HepG2 (cell line): ENCODE measurements around the gene MYO15A. TPM values are rescaled to one million over a fixed set of nuclear protein-coding genes. Genes with fewer than 3 reads are reported as not detected.
A peak's percentile ranks its signal among the peaks of the same experiment; 100 is the strongest.

Experiments
- ARID2 ChIP-seq: sonication (generic); formaldehyde crosslinking; IDR thresholded peaks from 2 replicates; pipeline ENCODE4 v1.8.1; 2022; ENCODE audit warnings: mild to moderate bottlenecking, missing genetic modification reagents, borderline replicate concordance
- CEBPG ChIP-seq: IDR thresholded peaks from 2 replicates; pipeline ENCODE4 v1.6.1; 2016
- FOXK1 ChIP-seq: sonication (generic); formaldehyde crosslinking; IDR thresholded peaks from 2 replicates; pipeline ENCODE4 v1.4.0; 2020; ENCODE audit warnings: low read depth, missing genetic modification reagents, borderline replicate concordance
- HOXA3 ChIP-seq: sonication (generic); formaldehyde crosslinking; IDR thresholded peaks from 2 replicates; pipeline ENCODE4 v1.5.0; 2020; ENCODE audit warnings: missing genetic modification reagents
- HOXA5 ChIP-seq: sonication (generic); formaldehyde crosslinking; IDR thresholded peaks from 2 replicates; pipeline ENCODE4 v1.4.0; 2020; ENCODE audit warnings: missing genetic modification reagents
- KAT7 ChIP-seq: IDR thresholded peaks from 2 replicates; pipeline ENCODE4 v1.6.1; 2018; ENCODE audit warnings: borderline replicate concordance, missing compliant biosample characterization
- KLF9 ChIP-seq: IDR thresholded peaks from 2 replicates; pipeline ENCODE4 v1.6.1; 2016; ENCODE audit warnings: low read depth
- MIXL1 ChIP-seq: IDR thresholded peaks from 2 replicates; pipeline ENCODE4 v1.6.1; 2016
- MLLT10 ChIP-seq: sonication (generic); formaldehyde crosslinking; IDR thresholded peaks from 2 replicates; pipeline ENCODE4 v1.4.0; 2020; ENCODE audit warnings: missing genetic modification reagents
- NCOA1 ChIP-seq: sonication (generic); formaldehyde crosslinking; IDR thresholded peaks from 2 replicates; pipeline ENCODE4 v1.9.0; 2021; ENCODE audit warnings: missing genetic modification reagents
- PRMT3 ChIP-seq: sonication (generic); formaldehyde crosslinking; IDR thresholded peaks from 2 replicates; pipeline ENCODE4 v1.8.1; 2022; ENCODE audit warnings: low read depth, mild to moderate bottlenecking, moderate library complexity, missing genetic modification reagents, borderline replicate concordance
- SRF ChIP-seq: IDR thresholded peaks from 2 replicates; pipeline ENCODE4 v1.6.1; 2011; ENCODE audit warnings: mild to moderate bottlenecking, low read depth, low read length, moderate library complexity
- ZIK1 ChIP-seq: sonication (generic); formaldehyde crosslinking; IDR thresholded peaks from 2 replicates; pipeline ENCODE4 v1.5.0; 2020; ENCODE audit warnings: mild to moderate bottlenecking, low read depth, missing genetic modification reagents, borderline replicate concordance
- ZNF121 ChIP-seq: sonication (generic); formaldehyde crosslinking; IDR thresholded peaks from 2 replicates; pipeline ENCODE4 v1.5.0; 2020; ENCODE audit warnings: mild to moderate bottlenecking, missing genetic modification reagents
- ZNF446 ChIP-seq: sonication (generic); formaldehyde crosslinking; IDR thresholded peaks from 2 replicates; pipeline ENCODE4 v1.5.0; 2020; ENCODE audit warnings: mild to moderate bottlenecking, missing genetic modification reagents
- ZNF546 ChIP-seq: sonication (generic); formaldehyde crosslinking; conservative IDR thresholded peaks from 2 replicates; pipeline ENCODE4 v1.8.1; 2023; ENCODE audit warnings: mild to moderate bottlenecking, missing genetic modification reagents
- ZNF563 ChIP-seq: sonication (generic); formaldehyde crosslinking; IDR thresholded peaks from 2 replicates; pipeline ENCODE4 v1.8.0; 2022; ENCODE audit warnings: mild to moderate bottlenecking, moderate library complexity, missing genetic modification reagents
- ZNF747 ChIP-seq: sonication (generic); formaldehyde crosslinking; IDR thresholded peaks from 2 replicates; pipeline ENCODE4 v1.8.1; 2023; ENCODE audit warnings: missing genetic modification reagents, mild to moderate bottlenecking, borderline replicate concordance
- ZSCAN12 ChIP-seq: sonication (generic); formaldehyde crosslinking; IDR thresholded peaks from 2 replicates; pipeline ENCODE4 v1.9.0; 2021; ENCODE audit warnings: mild to moderate bottlenecking, missing genetic modification reagents
- polyA plus RNA-seq, 8 experiments: library from polyadenylated mRNA; depleted of rRNA in 3 of 8; stranded (reverse) in 7 of 8; unstranded in 1 of 8; fragments of >200 nt; fragmentation: Illumina TruSeq in 4 of 8; extraction: Trizol in 4 of 8; gene quantifications; 2 replicates each; pipeline versions ENCODE4 v1.2.1 to v1.2.3, GENCODE V29; 2011 to 2016; ENCODE audit warnings: low read depth in 4 of 8, missing spikeins in 1 of 8, mixed read lengths in 1 of 8; ENCODE audit not compliant: insufficient read depth in 1 of 8
- total RNA-seq, 5 experiments: library from RNA; depleted of rRNA; stranded (reverse); fragments of >200 nt; fragmentation: Illumina TruSeq; extraction: Trizol; gene quantifications; 2 replicates each; pipeline ENCODE4 v1.2.3, GENCODE V29; 2016; ENCODE audit warnings: low read depth in 1 of 5
- TF ChIP-seq, protein P1 (sequence below): sonication (generic); formaldehyde crosslinking; IDR thresholded peaks from 2 replicates; pipeline ENCODE4 v1.5.0; 2020; ENCODE audit warnings: missing genetic modification reagents
- TF ChIP-seq, protein P2 (sequence below): sonication (generic); formaldehyde crosslinking; IDR thresholded peaks from 2 replicates; pipeline ENCODE4 v1.4.0; 2020; ENCODE audit warnings: missing genetic modification reagents
- TF ChIP-seq, protein P3 (sequence below): sonication (generic); formaldehyde crosslinking; IDR thresholded peaks from 2 replicates; pipeline ENCODE4 v1.8.0; 2022; ENCODE audit warnings: mild to moderate bottlenecking, missing genetic modification reagents, borderline replicate concordance
- TF ChIP-seq, protein P4 (sequence below): IDR thresholded peaks from 2 replicates; pipeline ENCODE4 v1.6.1; 2018; ENCODE audit warnings: missing genetic modification reagents, mild to moderate bottlenecking, missing compliant biosample characterization
- TF ChIP-seq, protein P5 (sequence below): sonication (generic); formaldehyde crosslinking; conservative IDR thresholded peaks from 2 replicates; pipeline ENCODE4 v1.5.0; 2020; ENCODE audit warnings: missing genetic modification reagents

MYO15A gene
- total and polyA plus RNA-seq, 2 of the 13 experiments (the other 11 are each of a cell fraction or from before 2014, with no cell fraction given) = 0.07 to 0.20 TPM

DNA sequence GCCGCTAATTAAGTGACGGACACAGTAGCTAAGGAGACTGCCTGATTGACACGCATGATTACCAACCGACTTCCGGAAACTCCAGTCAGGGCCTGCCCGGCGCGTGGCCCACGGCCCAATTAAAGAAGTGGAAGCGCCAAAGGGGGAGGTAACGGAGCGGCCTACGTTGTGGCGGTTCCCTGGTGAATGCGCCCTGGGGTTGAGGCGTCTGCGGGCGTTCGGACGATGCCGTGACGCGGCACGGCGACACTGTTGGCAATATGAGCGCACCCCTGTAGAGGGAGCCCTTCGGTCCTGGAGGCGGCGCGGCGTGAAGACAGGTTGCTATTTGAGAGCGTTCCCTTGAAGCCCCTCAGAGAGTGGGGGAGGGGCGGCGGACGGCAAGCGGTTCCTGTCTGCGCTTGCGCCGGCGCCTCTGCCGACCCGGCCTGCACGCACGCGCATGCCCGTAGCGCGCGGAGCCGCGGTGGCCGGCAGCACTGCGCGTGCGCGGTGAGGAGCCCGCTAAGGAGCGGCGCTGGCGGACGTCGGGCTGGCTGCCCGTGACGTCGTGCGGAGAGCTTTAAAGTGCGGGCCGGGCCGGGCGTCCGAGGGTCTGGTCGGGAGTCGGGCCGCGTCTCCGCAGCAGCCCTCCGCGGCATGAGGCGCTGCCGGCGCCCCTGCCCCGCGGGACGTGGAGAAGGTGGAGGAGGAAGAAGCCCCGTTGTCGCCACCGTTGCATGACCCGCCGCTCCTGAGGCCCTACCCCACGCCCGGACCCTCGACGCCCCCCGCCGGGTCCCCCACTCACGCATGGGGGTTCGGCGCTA lies 75.0 kb downstream of the MYO15A start, which contains the start of gene ALKBH5 (continued):
- TF ChIP-seq, protein P1, sequence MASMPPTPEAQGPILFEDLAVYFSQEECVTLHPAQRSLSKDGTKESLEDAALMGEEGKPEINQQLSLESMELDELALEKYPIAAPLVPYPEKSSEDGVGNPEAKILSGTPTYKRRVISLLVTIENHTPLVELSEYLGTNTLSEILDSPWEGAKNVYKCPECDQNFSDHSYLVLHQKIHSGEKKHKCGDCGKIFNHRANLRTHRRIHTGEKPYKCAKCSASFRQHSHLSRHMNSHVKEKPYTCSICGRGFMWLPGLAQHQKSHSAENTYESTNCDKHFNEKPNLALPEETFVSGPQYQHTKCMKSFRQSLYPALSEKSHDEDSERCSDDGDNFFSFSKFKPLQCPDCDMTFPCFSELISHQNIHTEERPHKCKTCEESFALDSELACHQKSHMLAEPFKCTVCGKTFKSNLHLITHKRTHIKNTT (CRISPR knock-in tag) = no peak
- TF ChIP-seq, protein P2, sequence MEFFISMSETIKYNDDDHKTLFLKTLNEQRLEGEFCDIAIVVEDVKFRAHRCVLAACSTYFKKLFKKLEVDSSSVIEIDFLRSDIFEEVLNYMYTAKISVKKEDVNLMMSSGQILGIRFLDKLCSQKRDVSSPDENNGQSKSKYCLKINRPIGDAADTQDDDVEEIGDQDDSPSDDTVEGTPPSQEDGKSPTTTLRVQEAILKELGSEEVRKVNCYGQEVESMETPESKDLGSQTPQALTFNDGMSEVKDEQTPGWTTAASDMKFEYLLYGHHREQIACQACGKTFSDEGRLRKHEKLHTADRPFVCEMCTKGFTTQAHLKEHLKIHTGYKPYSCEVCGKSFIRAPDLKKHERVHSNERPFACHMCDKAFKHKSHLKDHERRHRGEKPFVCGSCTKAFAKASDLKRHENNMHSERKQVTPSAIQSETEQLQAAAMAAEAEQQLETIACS (CRISPR knock-in tag) = peak; percentile 82
- TF ChIP-seq ZSCAN12 (no peak), SRF (peak; percentile 35; the same call in 1 of the 2 replicates), PRMT3 (CRISPR knock-in tag) (no peak), ARID2 (CRISPR knock-in tag) (peak; percentile 44; the same call in 1 of the 2 replicates), ZNF563 (CRISPR knock-in tag) (peak; percentile 87; the same call in 1 of the 2 replicates), FOXK1 (CRISPR knock-in tag) (peak; percentile 43), ZIK1 (no peak), MIXL1 (CRISPR knock-in tag) (peak; percentile 97), CEBPG (CRISPR knock-in tag) (0 out of 2 replicates have a peak, but pooled peaks have one; percentile 11), KLF9 (no peak), KAT7 (CRISPR knock-in tag) (peak; percentile 63; the same call in 1 of the 2 replicates), ZNF747 (CRISPR knock-in tag) (peak; percentile 44; the same call in 1 of the 2 replicates), ZNF121 (CRISPR knock-in tag) (0 out of 2 replicates have a peak, but pooled peaks have one; percentile 18), ZNF446 (CRISPR knock-in tag) (peak; percentile 89; the same call in 1 of the 2 replicates), HOXA3 (CRISPR knock-in tag) (peak; percentile 74), NCOA1 (CRISPR knock-in tag) (peak; percentile 7; the same call in 1 of the 2 replicates), ZNF546 (CRISPR knock-in tag) (peak; percentile 23; the same call in 1 of the 2 replicates), MLLT10 (CRISPR knock-in tag) (no peak), HOXA5 (CRISPR knock-in tag) (no peak)
- TF ChIP-seq, protein P3, sequence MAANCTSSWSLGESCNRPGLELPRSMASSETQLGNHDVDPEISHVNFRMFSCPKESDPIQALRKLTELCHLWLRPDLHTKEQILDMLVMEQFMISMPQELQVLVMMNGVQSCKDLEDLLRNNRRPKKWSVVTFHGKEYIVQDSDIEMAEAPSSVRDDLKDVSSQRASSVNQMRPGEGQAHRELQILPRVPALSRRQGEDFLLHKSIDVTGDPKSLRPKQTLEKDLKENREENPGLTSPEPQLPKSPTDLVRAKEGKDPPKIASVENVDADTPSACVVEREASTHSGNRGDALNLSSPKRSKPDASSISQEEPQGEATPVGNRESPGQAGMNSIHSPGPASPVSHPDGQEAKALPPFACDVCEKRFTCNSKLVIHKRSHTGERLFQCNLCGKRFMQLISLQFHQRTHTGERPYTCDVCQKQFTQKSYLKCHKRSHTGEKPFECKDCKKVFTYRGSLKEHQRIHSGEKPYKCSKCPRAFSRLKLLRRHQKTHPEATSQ (CRISPR knock-in tag) = 0 out of 2 replicates have a peak, but pooled peaks have one; percentile 16
- TF ChIP-seq, protein P4, sequence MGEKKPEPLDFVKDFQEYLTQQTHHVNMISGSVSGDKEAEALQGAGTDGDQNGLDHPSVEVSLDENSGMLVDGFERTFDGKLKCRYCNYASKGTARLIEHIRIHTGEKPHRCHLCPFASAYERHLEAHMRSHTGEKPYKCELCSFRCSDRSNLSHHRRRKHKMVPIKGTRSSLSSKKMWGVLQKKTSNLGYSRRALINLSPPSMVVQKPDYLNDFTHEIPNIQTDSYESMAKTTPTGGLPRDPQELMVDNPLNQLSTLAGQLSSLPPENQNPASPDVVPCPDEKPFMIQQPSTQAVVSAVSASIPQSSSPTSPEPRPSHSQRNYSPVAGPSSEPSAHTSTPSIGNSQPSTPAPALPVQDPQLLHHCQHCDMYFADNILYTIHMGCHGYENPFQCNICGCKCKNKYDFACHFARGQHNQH = peak; percentile 61
- TF ChIP-seq, protein P5, sequence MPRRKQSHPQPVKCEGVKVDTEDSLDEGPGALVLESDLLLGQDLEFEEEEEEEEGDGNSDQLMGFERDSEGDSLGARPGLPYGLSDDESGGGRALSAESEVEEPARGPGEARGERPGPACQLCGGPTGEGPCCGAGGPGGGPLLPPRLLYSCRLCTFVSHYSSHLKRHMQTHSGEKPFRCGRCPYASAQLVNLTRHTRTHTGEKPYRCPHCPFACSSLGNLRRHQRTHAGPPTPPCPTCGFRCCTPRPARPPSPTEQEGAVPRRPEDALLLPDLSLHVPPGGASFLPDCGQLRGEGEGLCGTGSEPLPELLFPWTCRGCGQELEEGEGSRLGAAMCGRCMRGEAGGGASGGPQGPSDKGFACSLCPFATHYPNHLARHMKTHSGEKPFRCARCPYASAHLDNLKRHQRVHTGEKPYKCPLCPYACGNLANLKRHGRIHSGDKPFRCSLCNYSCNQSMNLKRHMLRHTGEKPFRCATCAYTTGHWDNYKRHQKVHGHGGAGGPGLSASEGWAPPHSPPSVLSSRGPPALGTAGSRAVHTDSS = no peak
